Endothelial cell of hepatic sinusoid (primary cell): Measurements from ENCODE around the gene NPRL2.

Experiments
- in situ Hi-C: cut with HindIII; loops from 2 replicates; pipeline ENCODE4 v1.10.0; 2017; ENCODE audit warnings: low sequenced_read_pairs

NPRL2 gene

DNA sequence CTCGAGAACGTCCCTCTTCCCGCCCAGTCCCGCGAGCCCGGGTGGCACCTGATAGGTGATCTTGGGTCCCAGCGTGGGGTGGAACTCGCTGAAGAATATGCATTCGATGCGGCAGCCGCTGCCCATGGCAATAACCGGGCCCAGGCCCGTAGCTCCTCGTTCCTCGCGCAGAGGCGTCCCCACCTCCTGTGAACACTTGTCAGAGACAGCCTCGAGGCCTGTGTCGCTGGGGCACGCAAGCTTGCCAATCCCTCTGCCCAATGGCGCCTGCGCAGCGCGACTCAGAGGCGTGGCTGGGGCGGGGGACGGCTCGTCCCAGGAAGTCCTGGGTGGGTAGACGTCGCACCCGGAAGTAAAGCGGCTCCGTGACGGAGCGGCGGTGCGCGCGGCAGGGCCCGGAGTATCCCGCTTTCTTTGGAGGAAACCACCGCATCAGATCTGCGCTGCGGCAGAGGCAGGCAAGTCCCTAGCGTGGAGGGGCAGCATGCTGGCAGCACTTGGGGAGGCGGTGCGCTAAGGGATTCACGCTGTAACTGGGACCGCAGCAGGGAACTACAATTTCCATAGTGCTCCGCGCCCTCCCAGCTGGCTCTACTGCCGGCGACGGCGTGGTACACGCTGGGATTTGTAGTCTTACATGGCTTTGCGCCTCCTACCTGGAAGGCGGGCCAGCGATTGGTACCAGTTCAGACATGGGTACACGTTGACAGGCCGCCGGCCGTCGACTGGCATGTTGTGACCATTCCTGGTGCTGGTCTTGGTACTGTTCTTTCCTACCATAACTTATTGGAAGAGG is at the start of gene NPRL2, which contains the start of gene CYB561D2:
Gene NPRL2 (minus strand): TSS at position 249 of the 796 bp plus-strand sequence. CDS start 123 bp downstream, at position 126.
Gene CYB561D2 (plus strand): TSS at position 336 of the 796 bp plus-strand sequence. CDS start 572 bp downstream, outside the sequence.
- in situ Hi-C loops: loop anchor here (5.0 kb wide), 1 partner anchor 187 kb away; no protein-coding TSS in a partner anchor

DNA sequence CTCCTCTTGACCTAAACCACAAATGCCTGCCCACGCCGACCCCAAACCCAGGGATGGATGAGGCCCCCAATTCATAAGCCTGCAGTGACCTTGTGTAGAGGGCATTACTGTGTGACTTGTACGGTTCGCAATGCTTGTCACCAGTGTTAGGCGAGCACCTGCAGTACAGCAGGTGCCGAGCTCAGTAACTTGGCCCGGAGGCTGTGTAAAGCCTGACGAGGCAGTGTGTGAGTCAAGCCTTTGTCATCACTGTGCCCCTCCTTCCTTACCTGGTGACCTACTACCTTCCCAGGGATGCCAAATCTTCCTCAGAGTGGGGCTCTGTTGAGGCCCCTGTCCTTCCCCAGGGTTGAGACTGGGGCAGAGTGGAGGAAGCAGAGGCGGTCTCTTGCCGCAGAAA is 45.9 kb upstream of the NPRL2 start:
- in situ Hi-C loops: no loop called here

DNA sequence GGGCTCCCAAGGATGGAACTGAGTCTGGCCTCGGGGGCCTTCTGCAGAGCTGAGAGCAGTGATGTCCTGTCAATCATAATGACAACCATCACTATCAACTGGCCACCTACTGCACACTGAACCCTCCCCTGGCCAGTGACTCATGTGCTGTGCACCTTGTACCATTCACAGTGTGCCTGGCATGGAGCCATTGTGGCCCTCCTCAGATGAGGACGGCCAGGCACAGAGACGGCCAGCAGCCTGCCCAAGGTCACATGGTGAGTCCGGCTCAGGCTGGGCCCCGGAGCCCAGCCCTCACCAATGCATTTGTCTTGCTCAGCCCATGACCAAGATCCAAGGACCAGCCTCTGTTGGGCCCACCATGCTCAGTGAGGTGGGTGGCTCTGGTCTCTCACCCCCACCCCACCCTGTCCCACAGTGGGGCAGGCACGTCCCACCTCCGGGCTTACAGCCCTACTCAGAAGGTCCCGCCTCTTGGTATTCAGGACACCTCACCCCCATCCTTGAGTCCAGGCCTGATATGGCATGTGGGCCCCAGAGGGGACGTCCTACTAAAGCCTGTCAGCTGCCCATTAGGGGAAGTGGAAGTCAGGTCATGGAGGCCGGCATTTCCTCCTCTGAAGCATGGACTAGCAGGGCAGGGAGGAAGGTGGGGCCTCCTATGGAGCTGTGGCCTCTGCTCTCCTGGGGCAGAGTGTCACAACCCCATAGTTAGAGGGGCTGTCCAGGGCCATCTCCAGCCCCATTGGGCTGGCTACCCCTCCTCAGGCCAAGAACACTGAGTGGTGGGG is 44.7 kb upstream of the NPRL2 start:
- in situ Hi-C loops: no loop called here

DNA sequence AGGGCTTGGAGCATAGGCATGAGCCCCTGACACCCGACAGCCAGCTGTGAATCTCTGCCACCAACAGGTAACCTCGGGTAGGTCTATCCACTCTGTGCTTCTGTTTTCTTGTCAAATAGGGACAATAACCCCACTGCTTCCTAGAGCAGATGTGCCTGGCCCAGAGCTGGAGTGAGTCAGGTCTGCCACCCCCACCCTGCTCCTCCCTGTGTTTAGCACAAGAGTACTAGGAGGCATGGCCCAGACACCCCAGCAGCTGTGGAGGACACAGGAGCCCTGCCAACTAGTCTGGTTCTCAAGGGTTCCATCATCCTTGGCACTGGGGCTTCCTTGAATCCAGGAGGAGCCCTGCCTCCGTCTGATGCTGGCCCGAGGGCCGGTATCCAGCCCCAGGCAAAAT is 42.5 kb upstream of the NPRL2 start:
- in situ Hi-C loops: no loop called here

DNA sequence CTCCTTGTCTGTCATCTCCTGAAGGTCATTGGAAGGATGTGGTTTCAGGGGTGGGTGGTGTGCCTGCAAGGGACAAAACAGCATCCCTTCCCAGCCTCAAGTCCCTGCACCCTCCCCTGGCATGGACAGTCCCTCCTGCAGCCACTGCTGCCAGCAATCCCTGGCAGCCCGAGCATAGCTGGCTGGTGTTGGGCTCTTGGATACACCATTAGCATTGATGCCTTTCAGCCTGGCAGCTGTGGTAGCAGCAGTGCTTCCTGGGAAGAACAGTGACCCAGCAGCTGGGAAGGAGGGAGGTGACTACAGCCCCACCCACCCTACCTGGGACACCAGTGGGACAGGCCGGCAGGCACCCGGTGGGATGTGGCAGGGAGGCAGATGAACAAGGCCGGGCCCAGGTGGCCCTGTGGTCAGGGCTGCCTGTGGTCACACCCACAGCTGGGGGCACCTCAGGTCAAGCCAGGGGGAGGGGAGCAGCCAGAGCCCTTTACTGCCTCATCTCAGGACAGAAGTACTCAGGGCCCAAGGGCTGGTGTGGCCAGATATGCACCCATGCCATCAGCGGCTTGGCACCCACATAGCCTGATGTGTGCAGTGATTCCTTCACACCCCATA is 41.6 kb upstream of the NPRL2 start:
- in situ Hi-C loops: no loop called here

DNA sequence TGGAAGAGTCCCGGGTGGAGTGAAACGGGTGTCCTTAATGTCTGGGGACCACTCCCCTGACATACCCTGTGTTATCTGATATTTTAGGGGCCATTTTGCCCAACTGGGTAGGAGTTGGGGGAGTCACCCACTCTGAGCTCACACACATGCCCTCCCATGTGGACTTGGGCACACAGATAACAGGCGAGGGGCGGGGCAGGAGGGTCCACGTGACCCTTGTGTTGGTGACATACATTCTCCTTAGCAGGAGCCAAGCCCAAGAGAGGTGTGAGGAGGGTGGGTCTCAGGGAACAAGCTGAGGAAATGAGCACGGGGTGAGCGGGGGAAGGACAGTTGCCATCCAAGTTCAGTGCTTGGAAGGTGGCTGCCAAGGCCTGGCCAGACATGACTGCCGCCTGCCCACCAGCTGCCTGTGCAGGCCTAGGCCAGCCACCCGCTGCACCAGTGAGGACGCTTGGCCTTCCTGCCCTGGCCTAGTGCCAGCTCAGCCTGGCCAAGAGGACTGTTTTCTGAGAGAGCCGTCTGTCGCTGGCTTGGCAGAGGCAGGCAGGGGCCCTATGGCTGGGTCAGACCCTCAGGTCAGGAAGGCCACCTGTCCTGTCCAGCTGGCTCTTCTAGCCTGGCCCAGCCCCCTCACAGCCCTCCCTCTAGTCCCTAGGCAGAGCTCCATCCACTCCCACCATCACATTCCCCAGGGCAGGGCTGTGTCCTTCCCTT is 40.1 kb upstream of the NPRL2 start:
- in situ Hi-C loops: no loop called here

DNA sequence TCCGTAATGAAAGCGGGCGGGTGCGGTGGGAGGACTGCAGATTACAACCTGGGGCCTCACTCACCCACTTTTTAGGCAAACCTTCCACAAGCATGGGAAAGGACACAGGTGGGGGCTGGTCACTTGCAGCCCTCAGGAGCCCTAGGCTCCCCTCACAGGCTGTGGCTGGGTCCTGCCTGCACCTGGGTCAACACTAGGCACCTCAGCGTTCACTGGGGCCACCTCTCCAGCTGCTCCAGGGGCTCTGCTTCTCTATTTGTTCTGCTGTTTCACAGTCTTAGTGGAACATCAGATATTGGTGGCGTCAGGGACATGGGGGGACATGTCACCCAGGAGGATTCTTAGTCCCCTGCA is 38.8 kb upstream of the NPRL2 start:
- in situ Hi-C loops: no loop called here

DNA sequence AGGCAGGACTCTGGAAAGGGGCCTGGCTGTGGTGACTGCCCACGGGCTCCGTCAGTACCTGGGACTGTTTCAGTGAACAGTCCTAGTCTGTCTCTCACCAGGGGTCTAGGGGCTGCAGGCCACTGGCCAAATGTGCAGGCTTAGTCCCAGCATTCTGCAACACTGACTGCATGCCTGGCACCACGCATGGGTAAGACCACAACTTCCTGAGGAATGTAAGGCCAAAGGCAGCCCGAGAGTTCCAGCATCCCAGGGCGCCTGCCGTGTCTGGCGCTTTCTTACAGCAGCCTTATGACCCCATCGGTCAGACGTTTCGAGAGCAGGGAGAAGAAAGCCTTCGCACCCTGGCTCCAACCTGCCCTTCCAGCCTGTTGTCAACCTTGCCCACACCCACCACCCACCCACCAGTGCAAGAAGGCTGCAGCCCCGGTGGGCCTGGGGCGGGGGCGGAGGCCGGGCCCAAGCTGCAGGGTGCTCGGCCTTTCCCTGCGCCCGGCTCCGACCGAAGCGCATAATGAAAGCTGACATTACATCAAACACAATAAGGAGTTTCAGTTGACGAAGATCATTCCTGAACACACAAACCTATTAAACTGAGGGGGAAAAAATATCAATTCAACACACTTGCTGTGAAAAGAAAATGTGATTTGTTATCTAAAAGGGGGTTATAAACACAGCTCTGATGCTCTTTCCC is 38.3 kb upstream of the NPRL2 start:
- in situ Hi-C loops: no loop called here

DNA sequence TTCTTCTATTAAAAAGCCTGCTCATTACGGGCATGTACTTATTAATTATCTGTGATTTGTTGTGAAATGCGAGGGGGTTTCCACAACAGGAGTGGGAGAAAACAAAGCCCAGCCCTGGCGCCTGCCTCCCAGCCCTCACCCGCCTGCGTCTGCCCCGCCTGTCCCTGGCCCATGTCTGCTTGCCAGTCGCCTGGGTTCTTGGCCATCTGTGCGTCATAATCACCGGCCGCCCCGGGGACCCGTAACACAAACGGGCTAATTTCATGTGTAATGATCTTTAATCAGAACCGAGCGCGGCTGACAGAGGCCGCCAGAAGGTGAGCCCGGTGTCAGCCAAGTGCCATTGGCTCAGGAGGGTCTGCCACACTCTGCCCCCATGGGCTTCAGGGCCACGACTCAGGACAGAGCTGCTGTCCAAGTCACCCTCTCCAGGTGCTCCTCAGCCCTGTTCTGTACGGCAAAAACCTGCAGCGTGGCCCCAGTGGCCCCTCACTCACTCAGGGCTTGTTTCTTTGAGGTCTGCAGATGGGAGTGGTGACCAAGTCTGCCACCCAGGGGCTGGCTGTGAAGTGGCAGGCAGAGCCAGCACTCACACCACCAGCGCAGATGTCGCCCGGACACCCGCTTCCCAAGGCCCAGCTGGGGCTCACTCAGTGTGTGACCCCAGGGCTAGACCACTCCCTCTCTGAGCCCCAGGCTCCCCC is 37.6 kb upstream of the NPRL2 start:
- in situ Hi-C loops: no loop called here

DNA sequence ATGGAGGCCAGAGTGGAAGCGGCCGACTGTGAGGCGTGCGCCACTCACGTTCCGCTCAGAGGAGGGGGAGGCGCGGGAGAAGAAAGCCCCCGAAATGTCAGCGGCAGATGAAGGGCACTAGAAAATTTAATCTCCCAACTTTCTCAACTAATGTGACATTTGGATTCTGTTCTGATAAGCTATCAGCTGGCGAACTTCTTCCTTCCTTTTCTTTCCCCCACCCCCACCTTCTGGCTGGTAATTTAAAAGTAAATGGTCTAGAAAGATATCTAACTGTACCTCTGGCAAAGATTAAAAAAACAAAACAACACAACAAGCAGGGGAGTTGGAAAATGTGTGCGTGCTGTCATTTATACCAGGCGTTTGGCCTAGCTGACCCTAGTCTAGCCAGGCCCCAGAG is 35.2 kb upstream of the NPRL2 start:
- in situ Hi-C loops: no loop called here

DNA sequence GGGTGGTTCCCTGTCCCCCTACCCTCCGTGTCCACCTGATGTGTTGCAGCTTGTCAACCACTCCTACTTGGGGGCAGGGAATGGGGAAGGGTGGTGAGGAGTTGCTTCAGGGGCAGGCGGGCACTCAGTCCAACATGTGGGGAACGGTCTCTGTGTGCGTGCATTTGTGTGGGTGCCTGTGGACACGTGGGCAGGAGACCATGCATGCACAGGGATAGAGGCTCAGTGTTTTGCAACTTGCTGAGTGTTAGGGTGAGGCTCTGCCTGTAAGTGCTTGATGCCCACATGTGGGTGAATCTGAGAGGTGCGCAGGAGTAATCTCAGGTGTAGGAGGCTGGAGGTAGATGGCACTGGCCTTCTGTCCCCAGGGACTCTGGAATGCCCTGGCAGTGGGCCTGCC is 33.2 kb upstream of the NPRL2 start:
- in situ Hi-C loops: no loop called here

DNA sequence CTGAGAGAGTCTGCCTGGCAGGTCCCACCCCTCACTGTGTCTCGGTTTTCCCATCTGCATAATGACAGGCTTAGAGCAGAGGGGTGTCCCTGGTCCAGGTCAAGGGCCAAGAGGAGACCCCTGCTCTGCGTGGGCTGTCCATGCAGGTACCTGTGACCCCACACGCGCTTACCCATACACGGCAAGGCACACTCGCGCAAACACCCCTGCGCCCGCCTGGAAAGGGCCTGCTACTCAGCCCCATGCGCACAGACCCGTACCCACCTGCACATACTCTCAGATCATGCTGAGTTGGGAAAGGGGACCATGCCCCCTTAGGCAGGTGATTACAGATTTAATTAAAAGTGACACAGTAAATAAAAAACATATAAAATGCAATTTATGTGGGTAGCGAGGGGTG is 32.1 kb upstream of the NPRL2 start:
- in situ Hi-C loops: no loop called here

DNA sequence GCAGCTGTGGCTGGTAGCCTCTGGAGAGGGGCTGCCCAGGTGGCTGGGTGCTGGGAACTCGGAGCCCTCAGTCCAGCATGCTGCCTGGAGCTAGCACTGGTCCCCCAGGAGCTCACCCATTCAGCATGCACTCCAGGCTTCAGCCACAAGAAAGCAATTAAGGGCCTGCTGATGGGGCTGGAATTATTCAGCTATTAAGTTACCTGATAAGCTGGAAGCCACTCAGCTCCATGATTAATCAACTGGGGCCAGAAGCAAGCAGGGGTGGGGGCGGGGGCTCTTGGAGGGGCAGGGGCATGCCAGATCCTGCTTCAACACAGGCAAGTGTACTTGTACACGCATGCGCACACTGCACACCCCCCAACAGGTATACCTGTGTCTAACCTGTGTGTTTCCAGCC is 30.8 kb upstream of the NPRL2 start:
- in situ Hi-C loops: no loop called here

DNA sequence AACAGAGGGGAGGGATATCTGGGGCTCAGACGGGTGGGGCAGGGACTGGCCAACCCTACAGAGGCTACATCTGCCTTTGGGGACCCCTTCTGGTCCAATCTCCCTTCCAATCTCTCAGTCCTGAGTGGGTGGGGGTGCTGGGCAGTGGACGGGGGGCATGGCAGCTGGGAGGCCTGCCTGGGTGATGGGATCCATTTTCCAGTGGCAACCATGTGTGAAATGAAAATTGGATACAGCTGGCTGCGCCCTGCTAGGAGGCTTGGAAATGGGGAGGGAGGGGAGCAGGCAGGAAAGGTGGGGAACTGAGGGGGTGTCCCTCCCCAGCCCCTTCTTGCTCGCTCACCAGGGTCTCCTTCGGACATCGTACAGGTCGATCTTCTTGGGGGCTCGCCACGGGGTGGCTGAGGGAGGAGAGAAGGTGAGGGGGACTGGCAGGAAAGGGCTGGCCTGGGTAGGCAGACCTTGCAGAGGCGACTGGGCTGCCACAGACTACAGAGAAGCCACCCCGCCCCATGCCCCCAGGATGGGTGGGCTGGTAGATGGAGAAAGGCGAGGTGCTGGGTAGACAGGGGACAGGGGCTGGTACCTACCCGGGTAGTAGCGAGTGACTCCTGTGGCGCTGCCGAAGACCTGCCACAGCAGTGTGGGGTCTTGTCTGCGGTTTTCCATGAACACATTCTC is 30.0 kb upstream of the NPRL2 start:
- in situ Hi-C loops: no loop called here

DNA sequence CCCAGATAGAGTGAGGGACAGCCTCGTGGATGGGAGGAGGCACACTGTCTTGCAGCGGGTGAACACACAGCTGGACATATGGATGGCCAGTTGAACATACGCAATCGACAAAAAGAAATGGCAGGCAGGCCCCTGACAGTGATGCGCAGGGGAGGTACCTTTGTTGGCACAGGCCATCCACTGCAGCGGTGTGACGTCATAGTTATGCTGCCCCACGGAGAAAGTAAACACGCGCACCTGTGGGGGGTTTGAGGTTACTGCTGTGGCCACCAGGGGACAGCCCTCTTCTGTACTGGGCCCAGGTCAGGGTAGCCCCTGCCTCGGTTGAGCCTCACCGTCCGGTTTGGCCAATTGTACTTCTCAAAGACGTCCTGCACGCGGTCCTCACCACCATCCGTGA is 28.2 kb upstream of the NPRL2 start:
- in situ Hi-C loops: no loop called here

DNA sequence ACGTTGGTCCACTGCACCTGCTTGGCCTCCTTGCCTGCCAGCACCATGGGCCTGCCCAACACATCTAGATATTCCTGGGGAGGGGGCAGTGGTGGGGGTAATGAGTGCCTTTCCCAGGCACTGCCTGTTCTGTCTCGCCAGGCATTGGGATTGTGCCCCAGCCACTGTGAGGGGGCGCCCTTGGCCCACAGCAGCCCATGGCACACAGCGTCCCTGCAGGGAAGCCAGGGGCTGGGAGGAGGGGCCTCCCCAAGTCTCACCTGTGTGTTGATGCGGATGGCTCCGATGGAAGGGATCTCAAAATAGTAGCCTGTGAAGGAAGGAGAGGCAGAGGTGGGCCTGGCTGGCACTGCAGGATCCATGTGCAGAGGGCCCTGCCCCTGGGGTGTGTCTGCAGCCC is 27.4 kb upstream of the NPRL2 start:
- in situ Hi-C loops: no loop called here

DNA sequence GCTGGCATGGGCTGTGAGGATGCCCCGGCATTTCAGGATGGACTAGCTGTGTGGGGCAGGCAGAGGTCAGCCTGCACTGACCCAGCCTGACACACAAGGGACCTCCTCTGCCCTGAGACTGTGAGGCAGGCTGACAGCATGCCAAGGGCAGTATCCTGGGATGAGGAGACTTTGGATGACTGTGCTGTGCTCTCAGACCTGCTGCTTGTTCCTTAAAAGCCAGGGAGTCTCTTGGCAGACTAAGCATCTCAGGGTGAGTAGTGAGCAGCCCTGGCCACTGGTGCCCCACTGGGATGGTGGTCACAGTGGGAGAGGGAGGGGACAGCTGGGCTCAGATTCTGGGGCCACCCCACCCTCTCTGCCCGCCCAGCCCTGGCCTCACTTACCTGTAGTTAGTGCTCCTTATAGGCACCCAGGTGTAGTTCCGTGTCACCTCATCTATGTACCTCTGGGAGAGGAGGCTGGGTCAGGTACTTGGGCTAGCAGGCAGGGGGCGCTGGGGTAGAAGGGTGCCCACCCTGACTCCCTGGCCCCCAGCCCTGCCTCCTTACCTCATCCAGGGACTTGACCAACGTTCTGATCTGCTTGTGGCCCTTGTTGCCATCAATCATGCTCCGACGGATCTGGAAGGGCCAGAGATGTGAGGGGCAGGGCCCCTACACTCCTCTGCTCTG is 24.8 kb upstream of the NPRL2 start:
- in situ Hi-C loops: no loop called here

DNA sequence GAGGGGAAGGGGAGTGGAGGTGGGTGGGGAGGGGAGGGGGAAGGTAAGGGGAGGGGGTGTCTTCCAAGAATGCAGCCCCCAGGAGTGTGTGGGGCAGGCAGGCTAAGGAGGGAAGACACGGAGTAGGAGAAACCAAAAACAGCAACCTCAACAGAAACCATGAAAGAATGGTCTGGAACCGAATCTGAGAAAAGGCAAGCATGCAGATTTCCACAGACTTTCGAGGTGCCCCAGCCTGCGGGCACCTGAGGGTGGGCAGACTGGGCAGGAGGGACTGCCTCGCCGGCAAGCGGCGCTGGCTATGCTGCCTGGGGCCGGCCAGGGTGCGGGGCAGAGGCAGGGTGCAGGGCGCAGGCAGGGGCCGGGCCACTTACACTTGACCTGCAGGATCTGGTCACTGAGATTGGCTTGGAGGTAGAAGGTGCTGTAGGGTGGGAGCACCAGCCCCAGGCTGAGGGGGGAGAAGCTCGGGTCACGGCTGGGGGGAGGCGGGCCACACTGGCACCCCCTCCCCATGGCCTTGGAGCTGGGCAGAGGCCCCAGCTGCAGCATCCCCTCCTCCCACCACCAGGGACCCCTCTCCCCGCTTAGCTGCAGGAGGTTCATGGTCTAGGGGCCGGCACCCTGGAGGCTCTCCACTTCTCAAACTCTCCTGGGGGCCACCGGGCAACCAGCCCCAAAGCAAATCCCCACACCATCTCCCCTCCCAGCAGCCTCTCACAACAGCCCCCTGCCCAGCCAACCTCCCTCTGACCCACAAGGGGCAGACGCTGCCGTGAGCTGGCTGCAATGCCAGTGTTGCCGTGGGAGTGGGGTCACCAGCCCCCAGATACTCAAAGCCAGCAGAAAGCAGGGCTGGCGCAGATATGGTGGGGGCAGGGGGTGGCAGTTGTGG is 24.0 kb upstream of the NPRL2 start:
- in situ Hi-C loops: no loop called here
